Right lobe of liver (tissue), 6 donors: ENCODE measurements around the gene SLC2A6. TPM values are rescaled to one million over a fixed set of nuclear protein-coding genes. Genes with fewer than 3 reads are reported as not detected.

Experiments
- ATAC-seq, 4 donors: fragments of 200-7000 bp; cut with Tn5 transposase; one replicate each; pipeline ENCODE4 v1.9.1; 2020; ENCODE audit warnings: mild to moderate bottlenecking in 4 of 4, moderate library complexity in 4 of 4
- DNase-seq, 3 donors: peaks; one replicate each; pipeline ENCODE4 v3.0.0-alpha.2; 2020
- H3K27ac ChIP-seq, 3 donors: fragments of 200-600 bp; one replicate each; pipeline ENCODE4 v1.8.0; 2022
- H3K27me3 ChIP-seq, 2 donors: fragments of 200-600 bp; one replicate each; pipeline ENCODE4 v1.8.0; 2022
- H3K36me3 ChIP-seq, 4 donors: fragments of 200-600 bp; sonication (generic) in 1 of 4; one replicate each; pipeline versions ENCODE4 v1.5.1 to v1.8.0; 2017 to 2022; ENCODE audit warnings: control low read depth in 1 of 4
- H3K4me1 ChIP-seq, 4 donors: fragments of 200-600 bp; sonication (generic) in 1 of 4; one replicate each; pipeline versions ENCODE4 v1.5.1 to v1.8.0; 2017 to 2022; ENCODE audit warnings: control low read depth in 1 of 4
- H3K4me3 ChIP-seq, 3 donors: fragments of 200-600 bp; one replicate each; pipeline ENCODE4 v1.8.0; 2022
- H3K9me3 ChIP-seq, 4 donors: fragments of 200-600 bp; sonication (generic) in 1 of 4; one replicate each; pipeline versions ENCODE4 v1.5.1 to v1.8.0; 2017 to 2022; ENCODE audit warnings: control low read depth in 1 of 4
- POLR2A ChIP-seq: fragments of 450-650 bp; IDR thresholded peaks from one replicate; pipeline ENCODE4 v1.6.1; 2017; ENCODE audit warnings: antibody characterized with exemption, mild to moderate bottlenecking
- WGBS: methylation state at CpG from one replicate; pipeline ENCODE4 v1.1.6; 2018; ENCODE audit warnings: low coverage, low lambda C conversion rate; ENCODE audit not compliant: insufficient coverage; ENCODE audit errors: missing lambda C conversion rate; 5-methylcytosine and 5-hydroxymethylcytosine counted together
- intact Hi-C, 2 donors: fragments of 100-400 bp; cut with DNase I; formaldehyde crosslinking; loops; one replicate each; pipeline versions ENCODE4 v1.11.2 to v1.14.1; 2022
- total RNA-seq, 6 experiments: library from RNA; depleted of rRNA in 2 of 6; stranded (reverse); fragments of >200 nt in 2 of 6; fragmentation: NEBNext Ultra II Directional in 3 of 6; extraction: Animal tissue kit (Norgen Biotek cat#: 25700) in 3 of 6; gene quantifications; one replicate each; pipeline versions ENCODE4 v1.1.0 to v1.2.4, GENCODE V29; 2016 to 2023
- TF ChIP-seq, protein P1 (sequence below), 4 donors: fragments of 200-600 bp in 3 of 4; fragments of 450-650 bp in 1 of 4; IDR thresholded peaks; one replicate each; pipeline versions ENCODE4 v1.5.1 to v1.8.0; 2016 to 2022; ENCODE audit warnings: antibody characterized with exemption in 4 of 4, mild to moderate bottlenecking in 2 of 4
- donor health status: DM: no; HTN: yes; CAD: no.
- donor health status: DM: no; HTN: no; CAD: no.
- donor health status: DM: no; HTN: no; CAD: no.
- donor health status: DM: no; HTN: yes; CAD: no.
- donor health status: DM: no; HTN: yes; CAD: no.

SLC2A6 gene
- total RNA-seq, 6 experiments from 2014 or later, result 0.88 to 6.8 (median 2.8) TPM

DNA sequence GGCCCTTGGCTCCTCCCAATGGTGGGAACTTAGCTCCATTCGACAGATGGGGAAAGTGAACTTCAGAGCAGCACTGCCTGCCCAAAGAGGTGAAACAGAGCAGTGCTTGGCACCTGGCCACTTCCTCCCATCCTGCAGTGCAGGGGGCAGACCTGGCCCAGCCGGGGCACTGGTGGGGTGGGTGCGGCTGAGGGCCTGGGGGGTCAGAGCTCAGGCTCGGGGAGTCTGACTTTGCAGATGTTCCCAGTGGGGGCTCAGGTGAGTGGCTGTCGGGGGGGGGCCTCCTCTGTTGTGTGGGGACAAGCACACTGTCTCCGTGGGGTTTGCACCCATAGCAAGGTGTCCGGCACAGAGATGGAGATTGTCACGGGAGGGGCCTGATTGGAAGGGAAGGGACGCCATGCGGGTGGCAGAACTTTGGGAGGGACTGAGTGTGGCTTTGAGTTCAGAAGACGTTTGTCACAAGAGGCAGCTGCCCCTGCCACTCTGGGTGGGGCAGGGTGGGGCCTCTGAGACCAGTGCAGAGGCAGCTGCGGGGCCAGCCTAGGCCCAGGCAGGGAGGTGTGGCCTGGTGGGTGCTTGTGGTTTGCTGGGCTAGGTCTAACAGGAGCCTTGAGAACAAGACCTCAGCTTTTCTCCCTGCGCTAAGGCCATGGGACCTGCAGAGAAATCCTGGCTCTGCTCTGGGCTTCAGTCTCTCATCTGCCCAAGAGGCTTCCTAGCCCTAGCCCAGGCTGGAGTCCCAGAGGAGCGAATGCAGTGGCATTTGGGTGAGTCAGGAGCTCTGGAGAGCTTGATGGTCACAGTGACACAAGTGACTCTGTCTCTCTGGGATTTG, 43.4 kb upstream of the SLC2A6 start:
- no peaks in the 10 kb centered on the region for H3K36me3 ChIP-seq
- H3K4me3 ChIP-seq, result no peak overlapping the region
- no peaks in the 10 kb centered on the region for H3K27me3 ChIP-seq
- H3K27ac ChIP-seq, result no peak overlapping the region
- H3K4me1 ChIP-seq, result peaks cover 0 to 28% (median 13%) of the 10 kb centered on the region in 4 donors
- intact Hi-C loops, result loop anchor here (10.0 kb wide), 2 partner anchors 63 to 213 kb away; partner anchors contain the start of gene SARDH (in 1 of the 2)
- ATAC-seq (peak in 2 of 4 donors; percentile 1), DNase-seq (no peak)
- no peak for TF ChIP-seq POLR2A
- TF ChIP-seq, protein P1, sequence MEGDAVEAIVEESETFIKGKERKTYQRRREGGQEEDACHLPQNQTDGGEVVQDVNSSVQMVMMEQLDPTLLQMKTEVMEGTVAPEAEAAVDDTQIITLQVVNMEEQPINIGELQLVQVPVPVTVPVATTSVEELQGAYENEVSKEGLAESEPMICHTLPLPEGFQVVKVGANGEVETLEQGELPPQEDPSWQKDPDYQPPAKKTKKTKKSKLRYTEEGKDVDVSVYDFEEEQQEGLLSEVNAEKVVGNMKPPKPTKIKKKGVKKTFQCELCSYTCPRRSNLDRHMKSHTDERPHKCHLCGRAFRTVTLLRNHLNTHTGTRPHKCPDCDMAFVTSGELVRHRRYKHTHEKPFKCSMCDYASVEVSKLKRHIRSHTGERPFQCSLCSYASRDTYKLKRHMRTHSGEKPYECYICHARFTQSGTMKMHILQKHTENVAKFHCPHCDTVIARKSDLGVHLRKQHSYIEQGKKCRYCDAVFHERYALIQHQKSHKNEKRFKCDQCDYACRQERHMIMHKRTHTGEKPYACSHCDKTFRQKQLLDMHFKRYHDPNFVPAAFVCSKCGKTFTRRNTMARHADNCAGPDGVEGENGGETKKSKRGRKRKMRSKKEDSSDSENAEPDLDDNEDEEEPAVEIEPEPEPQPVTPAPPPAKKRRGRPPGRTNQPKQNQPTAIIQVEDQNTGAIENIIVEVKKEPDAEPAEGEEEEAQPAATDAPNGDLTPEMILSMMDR (IDR thresholded peaks at IDR 0.05), result no peak
- WGBS, result 51% methylated on average over 4 of the region's 14 CpGs
- no peaks in the 10 kb centered on the region for H3K9me3 ChIP-seq

DNA sequence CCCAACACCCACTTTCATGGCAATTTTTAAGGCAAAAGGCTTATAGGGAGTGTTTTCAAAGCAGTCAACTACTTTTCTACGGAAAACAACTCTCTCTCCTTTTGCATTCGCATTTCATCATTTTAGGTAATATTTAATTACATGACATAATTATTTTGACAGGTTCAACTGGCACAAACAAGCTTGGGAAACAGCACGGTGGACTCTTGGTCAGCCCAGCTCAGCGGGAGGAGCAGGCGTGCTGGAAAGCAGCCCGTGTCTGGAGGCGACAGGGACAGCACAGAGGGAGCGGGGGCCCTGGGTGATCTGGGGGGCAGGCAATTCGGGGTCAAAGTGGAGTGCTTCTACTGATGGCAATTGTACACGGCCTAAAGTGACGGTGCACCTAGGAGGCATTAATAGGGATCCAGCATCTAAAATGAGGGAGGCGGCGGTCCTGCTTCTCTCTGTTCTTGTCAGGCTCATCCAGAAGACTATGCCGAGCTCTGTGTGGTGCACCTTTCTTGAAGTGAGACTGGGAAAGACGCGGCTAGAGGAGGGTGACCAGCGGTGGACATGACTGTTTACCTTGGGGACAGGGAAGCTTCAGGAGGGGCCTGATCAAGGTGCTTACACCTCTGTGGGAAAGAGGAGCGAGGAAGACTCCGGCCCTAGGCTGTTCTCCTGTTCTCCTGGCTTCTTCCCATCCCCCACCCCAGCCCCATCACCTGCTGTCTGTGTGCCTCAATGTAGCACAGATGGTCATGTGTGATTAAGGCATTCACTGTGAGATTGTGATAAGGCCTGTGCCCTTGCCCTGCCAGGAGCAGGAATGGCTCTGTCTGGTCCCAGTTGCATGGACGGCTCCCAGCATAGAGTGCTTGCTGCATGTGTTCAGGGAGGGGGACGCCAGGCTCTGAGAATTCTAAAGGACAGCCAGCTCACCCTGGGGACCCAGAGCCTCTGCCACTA, 42.5 kb upstream of the SLC2A6 start:
- Histone ChIP-seq H3K27me3 (no peaks in the 10 kb centered on the region), H3K9me3 (no peaks in the 10 kb centered on the region), H3K4me1 (peaks cover 0 to 28% (median 13%) of the 10 kb centered on the region in 4 donors), H3K4me3 (no peak overlapping the region), H3K27ac (peak overlapping the region; percentile 79 to 97 (median 87)), H3K36me3 (no peaks in the 10 kb centered on the region)
- TF ChIP-seq, protein P1 (IDR thresholded peaks at IDR 0.05), result no peak
- TF ChIP-seq POLR2A, result peak; percentile 58
- intact Hi-C loops, result loop anchor here (10.0 kb wide), 2 partner anchors 63 to 213 kb away; partner anchors contain the start of gene SARDH (in 1 of the 2)
- ATAC-seq (peak; percentile 85 to 88 (median 85)), DNase-seq (peak; percentile 85 to 90 (median 89))
- 29% methylated on average over 14 of the region's 21 CpGs for WGBS

DNA sequence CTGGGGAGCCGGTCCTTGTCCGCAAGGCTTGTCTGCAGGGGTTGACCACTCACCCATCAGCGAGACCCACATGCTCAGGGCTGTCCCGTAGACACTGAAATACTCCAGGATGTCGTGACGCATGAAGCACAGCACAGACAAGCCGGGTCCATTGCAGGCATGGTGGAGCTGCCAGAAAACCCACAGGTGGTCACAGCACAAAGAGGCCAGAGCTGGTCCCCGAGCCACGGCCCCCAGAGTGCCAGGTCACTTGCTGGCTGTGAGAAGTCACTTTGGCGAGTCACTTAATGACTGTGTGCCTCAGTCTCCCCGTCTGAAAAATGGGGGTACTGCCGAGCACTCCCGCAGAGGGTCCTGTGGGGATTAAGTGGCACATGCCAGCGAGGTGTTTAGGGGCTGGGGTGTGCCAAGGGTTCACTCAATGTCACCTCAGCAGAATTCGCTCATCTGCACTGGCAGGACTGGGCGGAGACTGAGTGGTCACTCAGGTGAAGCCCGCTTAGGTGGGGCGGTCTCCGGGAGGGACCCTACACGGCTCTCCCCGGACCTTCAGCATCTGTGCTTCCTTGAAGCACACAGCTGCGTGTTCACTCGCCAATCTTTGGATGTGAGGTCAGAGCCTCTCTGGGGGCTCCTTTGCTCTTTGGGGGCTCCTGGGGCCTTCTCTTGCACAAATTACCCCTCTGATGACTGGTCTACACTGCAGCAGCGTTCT, 41.4 kb upstream of the SLC2A6 start:
- Histone ChIP-seq H3K9me3 (no peaks in the 10 kb centered on the region), H3K27ac (peak overlapping the region; percentile 79 to 97 (median 87)), H3K27me3 (no peaks in the 10 kb centered on the region), H3K36me3 (no peaks in the 10 kb centered on the region), H3K4me3 (no peak overlapping the region), H3K4me1 (peaks cover 0 to 28% (median 9%) of the 10 kb centered on the region in 4 donors)
- WGBS, result 100% methylated on average over 3 of the region's 24 CpGs
- intact Hi-C loops, result loop anchor here (10.0 kb wide), 2 partner anchors 65 to 215 kb away; partner anchors contain the start of gene SARDH (in 1 of the 2)
- TF ChIP-seq, protein P1 (IDR thresholded peaks at IDR 0.05), result no peak
- no peak for TF ChIP-seq POLR2A
- ATAC-seq (peak in 1 of 4 donors; percentile 1), DNase-seq (no peak)

DNA sequence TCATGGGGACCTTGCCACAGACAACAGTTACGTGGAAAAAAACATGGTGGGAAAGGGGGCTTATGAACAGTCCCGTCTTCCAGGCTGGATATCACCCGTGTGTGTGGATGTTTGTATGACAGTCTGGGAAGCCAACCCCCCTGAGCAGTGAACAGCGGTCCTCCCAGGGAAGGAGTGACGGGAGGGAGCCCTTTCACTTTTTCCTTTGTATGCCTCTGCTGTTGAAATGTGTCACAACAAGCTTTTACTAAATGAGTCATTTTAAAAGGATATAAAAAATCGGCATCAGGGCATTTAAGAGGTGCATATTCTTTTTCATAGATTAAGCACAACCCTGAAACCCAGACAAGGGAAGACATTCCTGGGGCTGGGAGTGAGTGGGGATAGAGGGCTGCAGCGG, 40.8 kb upstream of the SLC2A6 start:
- WGBS, result 82% methylated on average over 4 of the region's 7 CpGs

More for the DNA sequence above, 40.8 kb upstream of the SLC2A6 start:
- TF ChIP-seq, protein P1 (IDR thresholded peaks at IDR 0.05), result no peak
- no peak for TF ChIP-seq POLR2A
- Histone ChIP-seq H3K27ac (no peak overlapping the region), H3K36me3 (no peaks in the 10 kb centered on the region), H3K9me3 (no peaks in the 10 kb centered on the region), H3K4me3 (no peak overlapping the region), H3K27me3 (no peaks in the 10 kb centered on the region), H3K4me1 (peaks cover 0 to 28% (median 9%) of the 10 kb centered on the region in 4 donors)
- intact Hi-C loops, result loop anchor here (10.0 kb wide), 2 partner anchors 65 to 215 kb away; partner anchors contain the start of gene SARDH (in 1 of the 2)
- DNase-seq (no peak), ATAC-seq (peak in 1 of 4 donors; percentile 2)
